ENCODE measurements around the gene DIPK1C.

DNA sequence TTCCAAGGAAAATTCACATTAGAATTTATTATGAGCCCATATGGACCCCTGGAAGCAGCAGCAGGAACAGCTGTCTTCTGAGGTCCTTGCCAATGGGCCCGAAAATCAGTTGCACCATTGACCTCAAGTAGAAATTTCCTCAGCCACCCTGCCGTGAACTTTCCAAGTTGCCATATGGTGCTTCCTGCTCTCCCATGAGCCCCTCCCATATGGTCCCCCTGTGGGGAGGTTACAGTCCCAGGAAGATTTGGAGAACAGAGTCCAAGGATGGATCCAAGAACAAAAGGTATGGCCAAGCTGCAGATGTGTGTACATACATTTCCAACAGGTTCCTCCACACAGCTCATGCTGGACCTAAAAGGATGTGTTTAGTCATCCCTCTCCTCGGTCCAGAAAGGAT is 34.6 kb downstream of the DIPK1C start:
- TF ChIP-seq GLIS3 (CRISPR knock-in tag; IDR thresholded peaks at IDR 0.05) (no peak), RARB (CRISPR knock-in tag; IDR thresholded peaks at IDR 0.05) (no peak), OSR1 (CRISPR knock-in tag; IDR thresholded peaks at IDR 0.05) (no peak), PATZ1 (CRISPR knock-in tag; IDR thresholded peaks at IDR 0.05; ENCODE audit: borderline replicate concordance) (no peak), ZNF565 (CRISPR knock-in tag; conservative IDR thresholded peaks at IDR 0.05; ENCODE audit: low read depth) (no peak), CREB5 (CRISPR knock-in tag; IDR thresholded peaks at IDR 0.05; ENCODE audit: low read depth) (no peak), ZNF70 (CRISPR knock-in tag; IDR thresholded peaks at IDR 0.05) (no peak)
- TF ChIP-seq, protein P1, sequence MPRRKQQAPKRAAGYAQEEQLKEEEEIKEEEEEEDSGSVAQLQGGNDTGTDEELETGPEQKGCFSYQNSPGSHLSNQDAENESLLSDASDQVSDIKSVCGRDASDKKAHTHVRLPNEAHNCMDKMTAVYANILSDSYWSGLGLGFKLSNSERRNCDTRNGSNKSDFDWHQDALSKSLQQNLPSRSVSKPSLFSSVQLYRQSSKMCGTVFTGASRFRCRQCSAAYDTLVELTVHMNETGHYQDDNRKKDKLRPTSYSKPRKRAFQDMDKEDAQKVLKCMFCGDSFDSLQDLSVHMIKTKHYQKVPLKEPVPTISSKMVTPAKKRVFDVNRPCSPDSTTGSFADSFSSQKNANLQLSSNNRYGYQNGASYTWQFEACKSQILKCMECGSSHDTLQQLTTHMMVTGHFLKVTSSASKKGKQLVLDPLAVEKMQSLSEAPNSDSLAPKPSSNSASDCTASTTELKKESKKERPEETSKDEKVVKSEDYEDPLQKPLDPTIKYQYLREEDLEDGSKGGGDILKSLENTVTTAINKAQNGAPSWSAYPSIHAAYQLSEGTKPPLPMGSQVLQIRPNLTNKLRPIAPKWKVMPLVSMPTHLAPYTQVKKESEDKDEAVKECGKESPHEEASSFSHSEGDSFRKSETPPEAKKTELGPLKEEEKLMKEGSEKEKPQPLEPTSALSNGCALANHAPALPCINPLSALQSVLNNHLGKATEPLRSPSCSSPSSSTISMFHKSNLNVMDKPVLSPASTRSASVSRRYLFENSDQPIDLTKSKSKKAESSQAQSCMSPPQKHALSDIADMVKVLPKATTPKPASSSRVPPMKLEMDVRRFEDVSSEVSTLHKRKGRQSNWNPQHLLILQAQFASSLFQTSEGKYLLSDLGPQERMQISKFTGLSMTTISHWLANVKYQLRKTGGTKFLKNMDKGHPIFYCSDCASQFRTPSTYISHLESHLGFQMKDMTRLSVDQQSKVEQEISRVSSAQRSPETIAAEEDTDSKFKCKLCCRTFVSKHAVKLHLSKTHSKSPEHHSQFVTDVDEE (CRISPR knock-in tag; IDR thresholded peaks at IDR 0.05) = no peak
